Gastroesophageal sphincter (tissue), 3 donors: ENCODE data around the gene SLC35B3.

ENCODE experiments used
- POLR2A ChIP-seq, 2 donors: fragments of 450-650 bp; IDR thresholded peaks; one replicate each; pipeline ENCODE4 v1.6.1; 2017; ENCODE audit warnings: antibody characterized with exemption in 2 of 2, mild to moderate bottlenecking in 2 of 2, moderate library complexity in 1 of 2
- POLR2AphosphoS5 ChIP-seq: sonication (generic); formaldehyde crosslinking; IDR thresholded peaks from one replicate; pipeline ENCODE4 v1.6.1; 2017; ENCODE audit warnings: antibody characterized with exemption
- TF ChIP-seq, protein P1 (sequence below), 4 experiments: fragments of 200-600 bp in 2 of 4; fragments of 450-650 bp in 2 of 4; sonication (generic) in 1 of 4; IDR thresholded peaks; one replicate each; pipeline ENCODE4 v1.5.1; 2017 to 2019; ENCODE audit warnings: antibody characterized with exemption in 4 of 4, mild to moderate bottlenecking in 2 of 4, moderate library complexity in 2 of 4

GRCh38 chr6:8446391-8446790 lies 11.0 kb upstream of the SLC35B3 start:
- TF ChIP-seq, protein P1, sequence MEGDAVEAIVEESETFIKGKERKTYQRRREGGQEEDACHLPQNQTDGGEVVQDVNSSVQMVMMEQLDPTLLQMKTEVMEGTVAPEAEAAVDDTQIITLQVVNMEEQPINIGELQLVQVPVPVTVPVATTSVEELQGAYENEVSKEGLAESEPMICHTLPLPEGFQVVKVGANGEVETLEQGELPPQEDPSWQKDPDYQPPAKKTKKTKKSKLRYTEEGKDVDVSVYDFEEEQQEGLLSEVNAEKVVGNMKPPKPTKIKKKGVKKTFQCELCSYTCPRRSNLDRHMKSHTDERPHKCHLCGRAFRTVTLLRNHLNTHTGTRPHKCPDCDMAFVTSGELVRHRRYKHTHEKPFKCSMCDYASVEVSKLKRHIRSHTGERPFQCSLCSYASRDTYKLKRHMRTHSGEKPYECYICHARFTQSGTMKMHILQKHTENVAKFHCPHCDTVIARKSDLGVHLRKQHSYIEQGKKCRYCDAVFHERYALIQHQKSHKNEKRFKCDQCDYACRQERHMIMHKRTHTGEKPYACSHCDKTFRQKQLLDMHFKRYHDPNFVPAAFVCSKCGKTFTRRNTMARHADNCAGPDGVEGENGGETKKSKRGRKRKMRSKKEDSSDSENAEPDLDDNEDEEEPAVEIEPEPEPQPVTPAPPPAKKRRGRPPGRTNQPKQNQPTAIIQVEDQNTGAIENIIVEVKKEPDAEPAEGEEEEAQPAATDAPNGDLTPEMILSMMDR (IDR thresholded peaks at IDR 0.05): no peak
- TF ChIP-seq POLR2A (IDR thresholded peaks at IDR 0.05) (no peak), POLR2AphosphoS5 (no peak)
